SIG-M5 treated with dmso at 0.1 percent for 504 hours (cell line): ENCODE measurements around the gene ZNF433.
"Not testable (repeated sequence)": the region's sequence is repeated elsewhere in the genome, so short reads cannot be mapped to it uniquely, and the experiment has no call there.

Source experiments
- DNase-seq: peaks from one replicate; lab custom pipeline; 2025; ENCODE audit not compliant: unreplicated experiment; lab: John Stamatoyannopoulos, UW

ZNF433 gene

GRCh38 chr19:12035220-12036172 is at the start of gene ZNF433:
ZNF433 (minus strand) TSS chr19:12035679; CDS start chr19:12035539, 140 bp downstream.
- peak; percentile 73 for DNase-seq

- DNase-seq: not testable (repeated sequence)
Observed at GRCh38 chr19:12083336-12083735, 47.9 kb upstream of the ZNF433 start.

- DNase-seq: no peak
Observed at GRCh38 chr19:12077375-12077774, 41.9 kb upstream of the ZNF433 start.

GRCh38 chr19:12076331-12076730 is 40.9 kb upstream of the ZNF433 start:
- not testable (repeated sequence) for DNase-seq

GRCh38 chr19:12075538-12076139 is 40.2 kb upstream of the ZNF433 start:
- no peak for DNase-seq

GRCh38 chr19:12064590-12065538 is 29.4 kb upstream of the ZNF433 start, which contains the start of gene ZNF844:
ZNF844 (plus strand) TSS chr19:12064731; CDS start chr19:12064874, 143 bp downstream.
- DNase-seq: no peak

- DNase-seq: no peak
Observed at GRCh38 chr19:12055784-12056183, 20.3 kb upstream of the ZNF433 start.

- DNase-seq: no peak
Observed at GRCh38 chr19:12052497-12053169, 17.2 kb upstream of the ZNF433 start, which contains the start of gene ZNF878. ZNF878 (minus strand) TSS chr19:12052961; CDS start chr19:12052801, 160 bp downstream.

GRCh38 chr19:12052091-12052496 is 16.6 kb upstream of the ZNF433 start:
- DNase-seq: no peak

GRCh38 chr19:12047868-12048267 is 12.4 kb upstream of the ZNF433 start:
- no peak for DNase-seq

- DNase-seq: no peak
Observed at GRCh38 chr19:12043752-12044422, 8.4 kb upstream of the ZNF433 start.

- no peak for DNase-seq
Observed at GRCh38 chr19:12042893-12043292, 7.4 kb upstream of the ZNF433 start.

GRCh38 chr19:12034620-12035019 is 859 bp downstream of the ZNF433 start:
- DNase-seq: no peak

GRCh38 chr19:12034198-12034597 is 1.3 kb downstream of the ZNF433 start:
- DNase-seq: no peak

- DNase-seq: no peak
Observed at GRCh38 chr19:12015753-12016116, 19.7 kb downstream of the ZNF433 start.

GRCh38 chr19:12015015-12015752 is 20.3 kb downstream of the ZNF433 start:
- no peak for DNase-seq

GRCh38 chr19:12000152-12000981 is 35.1 kb downstream of the ZNF433 start:
- no peak for DNase-seq

- no peak for DNase-seq
Observed at GRCh38 chr19:11995174-11995573, 40.3 kb downstream of the ZNF433 start.
